GM13977 (cell line): ENCODE measurements around the gene KCNE3.

Experiments used
- DNase-seq: peaks from one replicate; pipeline ENCODE4 v3.0.0; 2012; ENCODE audit warnings: low spot score
- CTCF ChIP-seq: IDR thresholded peaks from 2 replicates; pipeline ENCODE4 v1.5.1; 2012; ENCODE audit warnings: mild to moderate bottlenecking, control low read depth; ENCODE audit not compliant: insufficient read depth; ENCODE audit errors: extremely low read depth, missing control alignments
- in situ Hi-C: fragments of 300-500 bp; cut with MboI; formaldehyde crosslinking; loops from one replicate; pipeline ENCODE4 v1.12.0; 2022; ENCODE audit warnings: low sequenced_read_pairs, low pct_unique_long_range_greater_than_20kb, mixed read lengths, inconsistent platforms; ENCODE audit not compliant: unreplicated experiment

KCNE3 gene

GRCh38 chr11:74465291-74465708 is 2.0 kb downstream of the KCNE3 start:
- DNase-seq, result no peak
- TF ChIP-seq CTCF, result no peak
- in situ Hi-C loops, result loop anchor here (25.0 kb wide), 1 partner anchor 97 kb away; no protein-coding TSS in a partner anchor

- in situ Hi-C loops, result loop anchor here (25.0 kb wide), 1 partner anchor 98 kb away; no protein-coding TSS in a partner anchor
- TF ChIP-seq CTCF, result no peak
- no peak for DNase-seq
These were observed 2.6 kb downstream of the KCNE3 start for GRCh38 chr11:74464746-74465145.

GRCh38 chr11:74463216-74463615 is 4.1 kb downstream of the KCNE3 start:
- no peak for TF ChIP-seq CTCF
- no peak for DNase-seq
- in situ Hi-C loops, result loop anchor here (25.0 kb wide), 1 partner anchor 99 kb away; no protein-coding TSS in a partner anchor

GRCh38 chr11:74462631-74463030 is 4.7 kb downstream of the KCNE3 start:
- TF ChIP-seq CTCF, result no peak
- in situ Hi-C loops, result loop anchor here (25.0 kb wide), 1 partner anchor 100 kb away; no protein-coding TSS in a partner anchor
- DNase-seq, result no peak

- TF ChIP-seq CTCF, result no peak
- DNase-seq, result no peak
- in situ Hi-C loops, result loop anchor here (25.0 kb wide), 1 partner anchor 100 kb away; no protein-coding TSS in a partner anchor
These were observed 5.3 kb downstream of the KCNE3 start for GRCh38 chr11:74462009-74462408.

- in situ Hi-C loops, result loop anchor here (25.0 kb wide), 1 partner anchor 102 kb away; no protein-coding TSS in a partner anchor
- DNase-seq, result no peak
- TF ChIP-seq CTCF, result no peak
These were observed 6.7 kb downstream of the KCNE3 start for GRCh38 chr11:74460481-74461154.
